ENCODE measurements around the gene LAMC2.
"Not testable (repeated sequence)": the region's sequence is repeated elsewhere in the genome, so short reads cannot be mapped to it uniquely, and the experiment has no call there.

LAMC2 gene

DNA sequence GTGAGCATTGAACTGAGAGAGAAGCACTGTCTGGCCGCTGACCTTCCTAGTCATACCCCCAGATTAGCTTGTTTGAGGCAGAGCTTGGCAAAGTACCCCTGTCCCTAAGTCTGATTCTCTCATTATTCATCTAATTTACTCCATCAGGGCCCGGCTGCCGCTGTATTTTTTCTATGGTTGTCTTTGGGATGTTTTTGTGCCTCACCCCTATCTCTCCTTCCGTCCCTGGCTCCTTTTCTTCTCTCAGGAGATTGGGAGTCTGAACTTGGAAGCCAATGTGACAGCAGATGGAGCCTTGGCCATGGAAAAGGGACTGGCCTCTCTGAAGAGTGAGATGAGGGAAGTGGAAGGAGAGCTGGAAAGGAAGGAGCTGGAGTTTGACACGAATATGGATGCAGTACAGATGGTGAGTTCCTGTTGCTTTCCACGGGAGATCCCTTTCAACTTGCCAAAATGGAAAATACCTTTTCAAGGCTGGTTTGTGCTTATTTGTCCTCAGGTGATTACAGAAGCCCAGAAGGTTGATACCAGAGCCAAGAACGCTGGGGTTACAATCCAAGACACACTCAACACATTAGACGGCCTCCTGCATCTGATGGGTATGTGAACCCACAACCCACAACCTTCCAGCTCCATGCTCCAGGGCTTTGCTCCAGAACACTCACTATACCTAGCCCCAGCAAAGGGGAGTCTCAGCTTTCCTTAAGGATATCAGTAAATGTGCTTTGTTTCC lies 53.9 kb downstream of the LAMC2 start:
- DNase-seq: no peak

GRCh38 chr1:183240526-183240825 lies 54.4 kb downstream of the LAMC2 start:
- DNase-seq: no peak

GRCh38 chr1:183240853-183241252 lies 54.8 kb downstream of the LAMC2 start:
- not testable (repeated sequence) for DNase-seq

DNA sequence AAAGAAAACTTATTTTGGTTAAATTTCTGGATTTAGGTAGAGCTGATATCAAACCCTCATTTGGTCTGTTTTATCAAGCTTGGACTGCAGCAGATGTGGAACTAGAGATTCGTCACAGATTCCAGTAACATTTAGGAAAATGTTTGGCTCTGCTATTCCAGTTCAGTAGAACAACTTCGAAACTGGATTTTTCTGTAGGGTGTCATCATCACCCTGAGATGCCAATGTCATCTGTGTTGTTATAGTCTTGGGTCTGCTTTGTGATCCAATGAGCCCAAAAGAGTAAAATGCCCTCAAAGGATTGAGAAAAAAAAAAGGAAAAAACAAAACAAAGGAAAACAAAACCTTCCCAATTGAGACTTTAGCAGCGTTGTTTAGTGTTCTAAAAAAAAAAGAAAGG lies 55.4 kb downstream of the LAMC2 start:
- DNase-seq: no peak

- DNase-seq: no peak
Observed at GRCh38 chr1:183242556-183242955, 56.5 kb downstream of the LAMC2 start.

DNA sequence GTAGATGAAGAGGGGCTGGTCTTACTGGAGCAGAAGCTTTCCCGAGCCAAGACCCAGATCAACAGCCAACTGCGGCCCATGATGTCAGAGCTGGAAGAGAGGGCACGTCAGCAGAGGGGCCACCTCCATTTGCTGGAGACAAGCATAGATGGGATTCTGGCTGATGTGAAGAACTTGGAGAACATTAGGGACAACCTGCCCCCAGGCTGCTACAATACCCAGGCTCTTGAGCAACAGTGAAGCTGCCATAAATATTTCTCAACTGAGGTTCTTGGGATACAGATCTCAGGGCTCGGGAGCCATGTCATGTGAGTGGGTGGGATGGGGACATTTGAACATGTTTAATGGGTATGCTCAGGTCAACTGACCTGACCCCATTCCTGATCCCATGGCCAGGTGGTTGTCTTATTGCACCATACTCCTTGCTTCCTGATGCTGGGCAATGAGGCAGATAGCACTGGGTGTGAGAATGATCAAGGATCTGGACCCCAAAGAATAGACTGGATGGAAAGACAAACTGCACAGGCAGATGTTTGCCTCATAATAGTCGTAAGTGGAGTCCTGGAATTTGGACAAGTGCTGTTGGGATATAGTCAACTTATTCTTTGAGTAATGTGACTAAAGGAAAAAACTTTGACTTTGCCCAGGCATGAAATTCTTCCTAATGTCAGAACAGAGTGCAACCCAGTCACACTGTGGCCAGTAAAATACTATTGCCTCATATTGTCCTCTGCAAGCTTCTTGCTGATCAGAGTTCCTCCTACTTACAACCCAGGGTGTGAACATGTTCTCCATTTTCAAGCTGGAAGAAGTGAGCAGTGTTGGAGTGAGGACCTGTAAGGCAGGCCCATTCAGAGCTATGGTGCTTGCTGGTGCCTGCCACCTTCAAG lies 57.3 kb downstream of the LAMC2 start:
- no peak for DNase-seq

GRCh38 chr1:183244466-183244865 lies 58.4 kb downstream of the LAMC2 start:
- DNase-seq: no peak

DNA sequence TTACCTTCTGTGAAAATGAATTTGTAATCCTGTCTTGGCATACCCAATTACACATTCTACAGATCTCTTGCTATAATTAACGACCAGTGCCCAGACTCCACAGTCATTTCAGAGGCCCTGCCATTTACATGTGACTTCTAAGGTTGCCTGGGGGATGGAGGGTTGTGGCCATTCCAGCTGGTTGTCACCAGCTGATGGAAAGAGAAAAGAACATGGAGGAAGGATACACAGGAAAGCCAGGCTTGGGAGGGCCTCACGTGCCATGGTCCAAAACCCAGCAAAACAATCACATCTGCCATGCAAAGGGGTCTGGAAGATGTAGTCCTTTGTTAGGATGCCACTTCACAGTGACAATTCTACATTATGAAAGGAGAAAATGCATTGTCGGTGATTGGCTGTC lies 59.3 kb downstream of the LAMC2 start:
- DNase-seq: no peak

DNA sequence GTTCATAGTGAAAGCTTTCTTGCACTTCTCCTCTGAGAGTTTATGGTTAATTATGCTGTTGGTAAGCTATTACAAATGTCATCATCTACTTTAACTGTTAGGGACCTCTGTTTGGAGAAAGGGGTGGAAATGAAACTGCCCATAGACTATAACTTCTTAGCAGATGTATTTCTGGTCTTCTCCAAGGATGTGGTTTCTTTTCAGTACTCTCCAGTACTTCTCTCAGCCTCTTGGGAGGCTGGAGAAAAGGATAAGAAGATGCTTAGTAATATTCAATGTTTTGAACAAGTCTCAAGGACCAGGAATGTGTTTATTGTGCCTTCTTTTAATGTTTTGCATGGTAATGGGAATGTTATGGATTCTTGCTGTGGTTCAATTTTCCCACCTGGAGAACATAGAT lies 60.4 kb downstream of the LAMC2 start:
- no peak for DNase-seq

- no peak for DNase-seq
Observed at GRCh38 chr1:183247066-183247465, 61.0 kb downstream of the LAMC2 start.

DNA sequence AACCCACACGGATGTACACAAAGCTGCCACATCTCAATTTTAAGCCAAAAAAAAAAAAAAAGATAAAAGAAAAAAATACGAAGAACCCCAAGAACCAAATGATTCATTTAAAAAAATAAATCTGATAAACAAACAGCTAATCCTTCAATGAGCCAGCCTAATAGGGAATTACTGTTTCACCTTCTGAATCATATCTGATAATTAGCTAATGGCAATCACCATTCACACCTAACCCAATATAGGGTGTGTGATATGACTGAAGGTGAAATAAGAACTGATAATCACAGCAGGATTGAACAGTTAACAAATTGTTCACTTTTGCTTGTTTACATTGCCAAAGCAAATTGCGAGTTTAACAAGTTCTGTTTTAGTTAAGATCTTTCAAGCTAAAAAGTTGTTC lies 61.4 kb downstream of the LAMC2 start:
- DNase-seq: no peak

DNA sequence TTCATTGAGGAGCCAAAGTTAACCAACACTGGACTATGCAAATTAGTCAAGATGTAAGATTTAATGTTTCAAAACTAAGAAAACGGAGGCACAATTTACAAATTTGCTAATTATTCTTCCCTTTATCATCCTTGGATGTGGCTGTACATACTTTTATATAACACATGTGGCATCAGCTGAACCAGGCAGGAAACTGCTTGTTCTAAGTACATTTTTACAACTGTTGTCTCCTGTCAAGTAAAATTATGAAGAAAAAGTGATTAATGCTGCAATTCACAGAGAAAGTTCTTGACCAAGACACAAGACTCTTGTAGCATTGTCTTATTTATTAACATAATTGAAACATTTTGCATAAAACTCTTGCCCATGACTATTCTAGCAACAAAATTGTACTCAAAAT lies 61.9 kb downstream of the LAMC2 start:
- no peak for DNase-seq

DNA sequence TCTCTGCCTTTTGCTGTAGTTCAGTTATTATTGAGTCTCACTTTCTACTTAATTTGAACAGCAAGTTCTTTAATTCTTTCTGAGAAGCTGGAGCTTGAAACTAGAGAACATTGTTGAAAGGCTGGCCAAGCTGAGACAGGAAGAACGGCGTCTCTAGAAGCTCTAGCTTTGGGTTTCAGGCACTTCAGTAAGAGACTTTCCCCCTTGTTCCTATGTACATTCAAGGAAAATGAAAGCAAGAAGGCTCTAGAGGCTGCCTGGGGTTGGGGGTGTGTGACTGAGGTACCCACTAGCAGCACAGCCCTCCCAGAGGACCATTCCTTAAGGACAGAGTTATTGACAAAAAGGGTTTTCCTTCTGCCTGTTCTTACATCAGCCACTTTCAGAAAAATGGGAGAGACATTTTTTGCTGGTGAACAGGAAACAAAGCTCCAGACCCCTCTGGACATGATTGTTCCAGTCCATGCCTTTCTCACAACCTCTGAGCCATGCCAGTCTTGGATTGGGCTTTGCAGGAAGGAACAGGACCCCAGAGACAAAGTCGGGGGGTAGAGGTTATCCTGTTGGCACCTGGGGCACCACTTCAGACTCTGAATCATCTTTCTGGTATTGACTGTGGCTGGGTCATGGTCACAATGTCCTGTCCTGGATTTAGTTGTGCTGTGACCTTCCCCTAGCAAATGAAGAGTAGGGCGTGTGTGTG lies 63.1 kb downstream of the LAMC2 start:
- DNase-seq: no peak

GRCh38 chr1:183249941-183250452 lies 63.9 kb downstream of the LAMC2 start:
- DNase-seq: no peak

DNA sequence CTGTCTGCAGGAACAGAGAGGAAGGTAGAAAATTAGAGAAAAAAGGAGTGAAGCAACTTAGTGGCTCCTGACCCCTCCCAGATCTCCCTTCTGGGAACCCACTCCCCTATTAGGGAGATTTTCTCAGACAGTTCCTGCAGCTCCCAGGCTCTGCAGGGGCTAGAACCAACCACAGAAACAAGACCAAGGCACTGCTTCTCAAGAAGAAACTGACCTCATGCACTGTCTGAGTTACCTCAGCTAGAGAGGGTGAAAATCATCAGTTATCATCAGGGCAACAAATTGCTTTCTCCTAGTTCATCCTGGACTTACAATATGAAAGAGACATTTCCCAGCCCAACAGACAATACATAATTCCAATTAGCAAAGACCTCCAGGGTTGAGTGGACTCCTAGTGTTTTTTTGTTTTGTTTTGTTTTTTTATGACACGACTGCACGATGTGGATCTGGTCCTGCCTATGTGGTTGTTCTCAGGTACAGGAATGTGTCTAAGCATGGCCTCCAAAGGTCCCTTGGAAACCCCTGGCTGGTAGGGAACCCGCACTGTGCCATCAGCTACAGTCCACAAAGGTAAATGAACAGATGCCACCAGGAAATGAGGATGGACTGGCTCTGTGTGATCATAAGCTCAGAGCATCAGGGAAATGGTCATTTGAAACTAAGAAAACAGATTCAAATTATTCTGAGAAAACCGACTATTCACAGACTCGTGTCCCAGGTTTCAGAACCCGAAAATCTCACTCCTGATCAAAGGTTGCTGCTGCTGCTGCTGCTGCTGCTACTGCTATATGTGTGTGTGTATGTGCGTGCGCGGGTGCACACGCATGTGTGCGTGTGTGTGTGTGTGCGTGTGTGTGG lies 65.3 kb downstream of the LAMC2 start:
- DNase-seq: no peak

DNA sequence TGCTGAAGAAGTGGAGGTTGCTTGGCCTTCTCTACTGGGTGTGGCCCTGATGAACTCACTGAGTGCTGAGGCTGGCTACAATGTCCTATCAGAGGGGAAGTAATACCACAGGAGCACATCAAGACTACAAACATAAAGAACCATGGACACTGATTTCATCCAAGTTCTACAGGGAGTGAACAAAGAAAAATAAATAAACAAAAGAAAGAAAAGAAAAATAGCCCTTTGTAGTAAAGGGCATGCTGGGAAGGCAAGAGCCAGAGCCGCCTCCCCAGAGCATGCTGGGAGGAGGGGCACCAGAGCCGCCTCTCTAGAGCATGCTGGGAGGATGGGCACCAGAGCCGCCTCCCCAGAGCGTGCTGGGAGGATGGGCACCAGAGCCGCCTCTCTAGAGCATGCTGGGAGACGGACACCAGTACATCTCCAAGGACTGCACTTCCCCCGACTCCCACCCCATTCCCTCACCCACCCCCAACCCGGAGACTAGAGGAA lies 65.9 kb downstream of the LAMC2 start:
- DNase-seq: no peak

- no peak for DNase-seq
Observed at GRCh38 chr1:183255073-183255472, 69.0 kb downstream of the LAMC2 start.

GRCh38 chr1:183259924-183260323 lies 73.9 kb downstream of the LAMC2 start:
- DNase-seq: no peak

DNA sequence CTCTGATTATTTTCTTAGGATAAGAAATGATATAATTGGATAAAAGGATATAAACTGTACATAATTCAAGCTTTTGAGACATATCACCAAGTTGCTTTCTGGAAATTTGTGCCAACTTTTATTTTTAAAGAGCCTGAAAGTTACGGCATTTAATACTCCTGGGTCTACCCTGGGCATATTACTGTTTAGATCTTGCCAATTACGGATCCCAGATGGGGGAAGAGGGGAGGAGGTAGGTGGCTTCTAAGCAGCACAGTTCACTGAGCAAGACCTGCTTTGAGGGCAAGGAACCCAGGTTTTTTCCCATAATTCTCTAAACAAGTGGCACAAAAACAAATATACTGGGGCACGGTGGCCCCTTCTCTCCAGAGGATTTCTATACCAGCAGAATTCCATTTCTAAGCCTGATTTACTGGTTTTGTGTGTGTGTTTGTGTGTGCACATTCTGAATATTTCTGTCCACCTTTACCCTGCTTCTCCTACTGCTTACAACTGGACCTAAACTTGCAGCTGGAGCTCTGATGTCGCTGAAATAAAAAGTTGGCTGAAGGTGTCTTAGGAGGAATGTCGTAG lies 76.7 kb downstream of the LAMC2 start:
- no peak for DNase-seq

GRCh38 chr1:183263886-183264602 lies 78.0 kb downstream of the LAMC2 start:
- DNase-seq: no peak

DNA sequence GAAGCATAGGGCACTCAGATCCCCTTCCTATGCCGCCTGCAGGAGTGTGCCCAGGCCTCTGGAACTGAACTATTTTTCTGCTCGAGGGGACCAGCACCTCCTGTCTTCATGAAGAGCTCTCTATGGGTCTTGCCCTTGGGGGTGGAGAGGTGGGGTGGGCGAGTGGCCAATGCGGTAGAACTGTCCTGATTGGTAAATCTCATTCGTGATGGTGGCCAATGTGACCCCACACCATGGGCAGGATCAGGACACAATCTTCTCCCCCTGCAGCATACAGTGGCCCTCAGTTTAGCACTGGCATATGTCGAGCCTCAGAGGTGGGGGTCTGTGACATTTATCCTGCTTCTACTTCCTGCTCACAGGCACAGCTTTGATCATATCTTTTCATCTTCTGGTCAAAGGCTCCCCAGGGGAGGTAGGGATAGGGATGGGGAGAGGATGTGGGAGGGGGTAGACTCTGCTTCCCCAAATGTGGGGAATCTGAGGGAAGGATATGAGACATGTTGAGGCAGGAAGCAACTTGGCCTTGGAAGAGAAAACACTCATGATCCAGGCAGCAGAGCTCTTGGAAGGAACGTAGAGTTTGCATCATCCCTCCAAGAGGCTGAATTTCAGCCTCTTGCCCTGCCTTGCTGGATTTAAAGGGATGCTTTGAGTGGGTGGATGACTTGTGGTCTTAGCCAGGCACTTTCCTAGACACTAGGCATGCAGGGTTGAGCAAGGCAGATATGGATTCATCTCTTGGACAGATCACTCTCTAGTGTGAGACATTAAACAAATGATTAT lies 81.8 kb downstream of the LAMC2 start:
- no peak for DNase-seq

Measured in activated effector memory CD4-positive, alpha-beta T cell treated with Interleukin-2 at 50 U/mL for 16 hours (primary cell).